Breast epithelium (tissue), 4 donors: ENCODE results near the gene DDIT4. TPM values are rescaled to one million over a fixed set of nuclear protein-coding genes. Genes with fewer than 3 reads are reported as not detected.
A peak's percentile ranks its signal among the peaks of the same experiment; 100 is the strongest.

Experiments used
- DNase-seq, 2 donors: peaks; one replicate each; pipeline ENCODE4 v3.0.0-alpha.2; 2019; ENCODE audit warnings: low spot score in 2 of 2
- H3K27ac ChIP-seq, 2 donors: fragments of 200-600 bp; sonication (generic) in 1 of 2; one replicate each; pipeline ENCODE4 v1.5.1; 2016 to 2019; ENCODE audit warnings: mild to moderate bottlenecking in 1 of 2
- H3K27me3 ChIP-seq, 2 donors: fragments of 200-600 bp; sonication (generic) in 1 of 2; one replicate each; pipeline versions ENCODE4 v1.5.1 to v1.6.0; 2017 to 2019; ENCODE audit warnings: control low read depth in 1 of 2, mild to moderate bottlenecking in 1 of 2
- H3K36me3 ChIP-seq: fragments of 200-600 bp; one replicate; pipeline ENCODE4 v1.5.1; 2019
- H3K4me1 ChIP-seq, 2 donors: fragments of 200-600 bp; sonication (generic); one replicate each; pipeline ENCODE4 v1.5.1; 2016 to 2019; ENCODE audit warnings: control low read depth in 1 of 2
- H3K4me3 ChIP-seq, 3 donors: fragments of 200-600 bp; sonication (generic); 1 replicate in 2 of 3; 2 replicates in 1 of 3; pipeline ENCODE4 v1.5.1; 2016 to 2019; ENCODE audit warnings: mild to moderate bottlenecking in 3 of 3, moderate library complexity in 2 of 3
- H3K9me3 ChIP-seq, 2 donors: fragments of 200-600 bp; sonication (generic) in 1 of 2; one replicate each; pipeline ENCODE4 v1.5.1; 2016 to 2019; ENCODE audit warnings: control low read depth in 1 of 2
- CTCF ChIP-seq, 3 donors: fragments of 450-650 bp; IDR thresholded peaks; one replicate each; pipeline ENCODE4 v1.5.1; 2016 to 2017; ENCODE audit warnings: antibody characterized with exemption in 3 of 3, mild to moderate bottlenecking in 3 of 3, moderate library complexity in 3 of 3
- POLR2A ChIP-seq: fragments of 450-650 bp; IDR thresholded peaks from one replicate; pipeline ENCODE4 v1.6.1; 2016; ENCODE audit warnings: antibody characterized with exemption, mild to moderate bottlenecking, moderate library complexity
- POLR2AphosphoS5 ChIP-seq, 3 donors: sonication (generic); formaldehyde crosslinking; IDR thresholded peaks; one replicate each; pipeline ENCODE4 v1.6.1; 2017; ENCODE audit warnings: antibody characterized with exemption in 3 of 3
- intact Hi-C: fragments of 100-400 bp; cut with DNase I; formaldehyde crosslinking; loops from one replicate; pipeline ENCODE4 v1.15.1; 2023; ENCODE audit warnings: low total_unique reads
- total RNA-seq, 3 donors: library from RNA; depleted of rRNA; stranded (reverse); fragments of >200 nt; gene quantifications; one replicate each; pipeline ENCODE4 v1.1.0, GENCODE V29; 2016

Gene DDIT4
- total RNA-seq, 3 donors from 2014 or later = 183 to 555 (median 341) TPM

DNA sequence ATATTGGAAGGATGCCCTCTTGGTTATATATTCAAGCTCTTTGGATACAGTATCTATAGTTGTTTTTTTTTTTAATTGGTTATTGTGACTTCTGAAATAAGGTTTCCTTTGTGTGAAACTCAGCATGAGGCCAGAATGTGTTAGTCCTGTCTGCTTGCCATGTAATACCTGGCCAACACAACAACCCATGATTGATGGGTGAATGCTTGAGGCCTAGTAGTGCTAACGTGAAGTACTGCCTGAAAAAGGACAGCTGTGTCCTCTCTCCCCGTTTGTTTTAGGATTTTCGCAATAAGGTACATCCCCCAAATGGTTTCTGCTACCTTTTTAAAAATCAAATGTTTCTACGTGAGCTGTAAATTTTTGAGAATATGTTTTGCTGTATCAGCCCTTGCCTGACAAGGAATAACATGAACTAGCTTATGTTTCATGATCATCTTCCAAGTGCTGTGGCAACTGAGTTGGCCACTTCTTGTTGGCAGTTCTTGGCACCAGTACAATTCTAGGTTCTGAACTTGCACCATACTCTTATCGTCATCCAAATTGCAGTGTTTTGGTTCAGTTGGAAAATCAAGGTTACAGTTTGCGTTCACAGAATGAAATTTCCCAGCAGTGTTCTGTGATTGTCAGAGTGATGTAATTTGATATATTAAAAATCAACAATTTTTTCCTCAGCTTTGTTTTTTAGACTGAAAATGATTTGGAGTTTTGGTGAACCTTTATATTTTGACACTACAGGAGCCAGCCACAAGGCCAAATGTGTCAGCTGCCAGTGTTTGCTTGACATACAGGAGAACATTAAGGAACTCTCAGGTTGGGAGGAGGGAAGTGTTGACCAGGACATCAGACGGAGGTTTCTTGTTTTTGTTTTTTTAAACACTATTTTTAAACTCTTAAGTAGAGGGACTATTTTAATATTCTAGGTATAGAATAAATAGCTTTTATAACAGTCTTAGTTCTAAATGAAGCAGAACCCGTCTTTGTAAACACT lies 44.2 kb upstream of the DDIT4 start:
- intact Hi-C loops = no loop called here
- no peak for DNase-seq
- peak overlapping the region; percentile 56 to 59 for H3K27ac ChIP-seq
- H3K27me3 ChIP-seq = no peaks in the 10 kb centered on the region
- H3K4me1 ChIP-seq = no peaks in the 10 kb centered on the region
- no peak overlapping the region for H3K4me3 ChIP-seq
- no peaks in the 10 kb centered on the region for H3K36me3 ChIP-seq
- no peaks in the 10 kb centered on the region for H3K9me3 ChIP-seq
- TF ChIP-seq POLR2AphosphoS5 (IDR thresholded peaks at IDR 0.05) (peak in 1 of 3 donors; percentile 38), CTCF (IDR thresholded peaks at IDR 0.05) (no peak)

- TF ChIP-seq POLR2A = no peak
- TF ChIP-seq CTCF (IDR thresholded peaks at IDR 0.05) = no peak
- TF ChIP-seq POLR2AphosphoS5 (IDR thresholded peaks at IDR 0.05) = no peak
- no peak for DNase-seq
- Histone ChIP-seq H3K4me1 (no peaks in the 10 kb centered on the region), H3K9me3 (no peaks in the 10 kb centered on the region), H3K4me3 (no peak overlapping the region), H3K27ac (no peak overlapping the region), H3K36me3 (peaks cover 5% of the 10 kb centered on the region), H3K27me3 (no peaks in the 10 kb centered on the region)
- intact Hi-C loops = no loop called here
These were observed 40.1 kb upstream of the DDIT4 start for GRCh38 chr10:72233621-72234020.

DNA sequence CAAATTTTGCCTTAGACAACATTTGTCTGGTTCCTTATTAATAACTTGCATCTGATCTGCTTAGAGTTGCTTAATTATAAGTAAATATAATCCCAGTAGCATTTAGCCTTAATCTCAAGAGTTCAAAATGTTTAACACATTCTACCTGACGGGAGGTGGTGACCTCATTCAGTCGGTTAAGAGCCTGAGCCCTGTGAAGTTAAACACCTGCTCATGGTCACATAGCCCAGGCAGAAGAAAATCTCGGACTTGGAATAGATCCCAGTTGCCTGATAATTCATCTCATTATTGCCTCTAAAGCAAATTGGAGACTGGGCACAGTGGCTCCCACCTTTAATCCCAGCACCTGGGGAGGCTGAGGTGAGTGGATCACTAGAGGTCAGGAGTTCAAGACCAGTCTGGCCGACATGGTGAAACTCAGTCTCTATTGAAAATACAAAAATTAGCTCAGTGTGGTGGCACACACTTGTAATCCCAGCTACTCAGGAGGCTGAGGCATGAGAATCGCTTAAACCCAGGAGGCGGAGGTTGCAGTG lies 39.1 kb upstream of the DDIT4 start:
- peaks cover 5% of the 10 kb centered on the region for H3K36me3 ChIP-seq
- H3K27ac ChIP-seq = no peak overlapping the region
- H3K27me3 ChIP-seq = no peaks in the 10 kb centered on the region
- DNase-seq = no peak
- intact Hi-C loops = no loop called here
- no peak for TF ChIP-seq CTCF (IDR thresholded peaks at IDR 0.05)
- no peak for TF ChIP-seq POLR2AphosphoS5 (IDR thresholded peaks at IDR 0.05)
- no peak for TF ChIP-seq POLR2A
- no peaks in the 10 kb centered on the region for H3K4me1 ChIP-seq
- H3K4me3 ChIP-seq = no peak overlapping the region
- H3K9me3 ChIP-seq = no peaks in the 10 kb centered on the region

GRCh38 chr10:72235544-72236279 lies 38.0 kb upstream of the DDIT4 start:
- no peaks in the 10 kb centered on the region for H3K9me3 ChIP-seq
- no peak overlapping the region for H3K27ac ChIP-seq
- TF ChIP-seq CTCF (IDR thresholded peaks at IDR 0.05) (no peak), POLR2AphosphoS5 (IDR thresholded peaks at IDR 0.05) (no peak), POLR2A (no peak)
- no peaks in the 10 kb centered on the region for H3K27me3 ChIP-seq
- intact Hi-C loops = no loop called here
- DNase-seq = no peak
- no peaks in the 10 kb centered on the region for H3K4me1 ChIP-seq
- H3K36me3 ChIP-seq = peaks cover 5% of the 10 kb centered on the region
- no peak overlapping the region for H3K4me3 ChIP-seq
